Renal cortex interstitium (tissue), 15 donors: ENCODE measurements around the gene EEA1. TPM values are rescaled to one million over a fixed set of nuclear protein-coding genes. Genes with fewer than 3 reads are reported as not detected.
"Not testable (repeated sequence)": the region's sequence is repeated elsewhere in the genome, so short reads cannot be mapped to it uniquely, and the experiment has no call there.

Experiments used
- DNase-seq, 11 donors: peaks; one replicate each; pipeline ENCODE4 v3.0.0-alpha.2; 2013; ENCODE audit warnings: low read depth in 9 of 11, low spot score in 4 of 11; ENCODE audit errors: extremely low read depth in 1 of 11
- long read RNA-seq, 16 experiments: transcript quantifications; one replicate each; lab custom pipeline, GENCODE V29; 2026
- polyA plus RNA-seq, 3 donors: library from polyadenylated mRNA; unstranded; fragments of 120-200 nt; gene quantifications; one replicate each; pipeline ENCODE4 v1.2.1, GENCODE V29; 2013; ENCODE audit not compliant: insufficient read length in 3 of 3

The EEA1 gene
- 10 to 100 TPM; 15.0 to 18.3 (median 17.3) TPM for polyA plus RNA-seq
- long read RNA-seq, donor 1, result 0 reads
- long read RNA-seq, donor 2, result 0 reads
- long read RNA-seq, donor 3, result 0 reads
- long read RNA-seq, donor 4, result 0 reads
- long read RNA-seq, donor 5, result 0 reads
- long read RNA-seq, donor 6, result 0 reads
- long read RNA-seq, donor 7, result 0 reads
- long read RNA-seq, donor 8, result 0 reads
- long read RNA-seq, donor 9, full-length matches to known transcripts, result 1 of 1 reads
- long read RNA-seq, donor 9, partial matches to known transcripts, result 0 of 1 reads
- long read RNA-seq, donor 9, other reads (novel, unspliced or antisense), result 0 of 1 reads
- long read RNA-seq, donor 10, result 0 reads
- long read RNA-seq, donor 11, result 0 reads
- long read RNA-seq, donor 12, result 0 reads
- long read RNA-seq, donor 13, result 0 reads
- long read RNA-seq, donor 14, partial matches to known transcripts, result 25 of 25 reads
- long read RNA-seq, donor 14, other reads (novel, unspliced or antisense), result 0 of 25 reads
- long read RNA-seq, donor 15, result 0 reads
- long read RNA-seq, donor 16, result 0 reads

DNA sequence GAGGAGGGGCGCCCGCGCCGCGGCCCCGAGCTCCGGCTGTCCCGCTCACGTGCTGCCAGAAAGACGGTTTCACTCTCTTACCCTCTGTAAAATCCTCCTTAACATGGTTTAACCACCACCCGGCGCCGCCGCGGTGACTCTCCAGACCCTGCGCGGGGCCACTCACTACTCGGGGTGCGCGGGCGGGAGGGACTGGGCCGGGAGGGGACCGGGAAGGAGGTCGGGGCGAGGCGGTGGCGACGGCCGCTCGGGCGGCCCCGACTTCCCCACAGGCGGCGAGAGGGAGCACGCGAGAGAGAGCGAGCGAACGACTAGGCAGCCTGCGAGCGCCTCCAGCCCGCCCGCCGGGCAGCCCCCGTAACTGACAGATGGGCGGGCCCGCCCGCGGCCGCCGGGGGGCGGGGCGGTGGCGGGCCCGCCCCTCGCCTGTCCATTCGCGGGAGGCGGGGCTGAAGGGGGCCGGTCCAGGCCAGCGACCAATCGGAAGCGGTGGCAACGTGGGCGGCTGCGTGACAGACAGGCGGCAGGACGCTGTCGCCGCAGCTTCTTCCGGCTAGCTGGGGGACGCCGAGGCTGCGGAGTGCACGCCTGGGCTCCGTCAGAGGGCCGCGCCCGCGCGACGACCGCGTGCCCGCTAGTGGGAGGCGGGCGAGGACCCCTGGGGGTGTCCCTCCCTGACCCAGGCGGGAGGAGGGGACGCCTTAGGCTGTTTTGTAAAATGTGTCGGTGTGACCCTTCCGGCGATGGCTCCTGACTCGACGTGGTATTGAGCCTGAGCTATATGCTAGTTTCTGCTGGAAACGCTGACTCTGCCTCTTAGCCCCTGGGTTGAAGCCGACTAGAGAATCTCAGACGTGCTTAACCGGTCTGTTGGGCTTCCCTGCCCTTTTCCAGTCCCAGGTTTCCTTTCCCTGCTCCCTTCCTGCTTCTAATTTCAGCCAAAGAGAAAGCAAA, at the start of gene EEA1:
EEA1 (minus strand) TSS at position 334 of the 954 bp plus-strand sequence; CDS start at position 105, 229 bp downstream.
- DNase-seq, result peak; percentile 81 to 96 (median 93)

DNA sequence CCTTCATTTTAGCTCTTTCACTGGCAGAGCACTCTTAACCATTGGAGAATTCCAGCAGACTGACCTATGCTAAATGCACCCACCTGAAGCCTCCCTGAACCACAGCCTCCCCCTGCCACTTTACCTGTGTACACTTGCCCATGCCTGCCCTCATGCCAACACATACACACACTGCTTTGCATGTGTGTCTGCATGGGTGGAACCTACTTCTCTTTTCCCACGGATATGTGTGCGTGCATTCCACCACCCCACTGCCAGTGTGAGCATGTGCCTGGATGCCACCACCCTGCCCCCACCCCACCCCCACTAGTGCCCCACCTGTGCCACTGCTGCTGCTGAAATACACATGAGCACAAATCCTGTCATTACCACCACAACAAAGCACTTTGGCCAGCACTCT, 49.5 kb upstream of the EEA1 start:
- no peak for DNase-seq

DNA sequence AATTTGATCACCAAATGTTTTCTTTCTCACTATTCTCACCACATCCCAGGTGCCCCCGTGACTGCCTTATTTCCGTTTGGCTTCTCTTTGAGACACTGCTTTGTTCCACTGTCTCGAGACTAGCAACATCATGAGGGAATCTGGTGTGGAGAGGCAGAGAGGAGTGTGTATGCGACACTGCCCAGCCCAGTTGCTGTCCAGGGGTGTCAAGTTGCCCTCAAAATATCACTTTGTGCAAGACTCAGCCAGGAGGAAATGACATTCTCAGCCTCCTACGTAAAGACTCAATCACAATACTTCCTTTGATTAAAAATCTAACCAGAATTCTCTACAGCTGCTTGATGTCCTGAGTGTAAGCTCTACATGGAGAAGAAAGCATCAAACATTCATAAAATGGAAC, 48.2 kb upstream of the EEA1 start:
- DNase-seq, result no peak

DNA sequence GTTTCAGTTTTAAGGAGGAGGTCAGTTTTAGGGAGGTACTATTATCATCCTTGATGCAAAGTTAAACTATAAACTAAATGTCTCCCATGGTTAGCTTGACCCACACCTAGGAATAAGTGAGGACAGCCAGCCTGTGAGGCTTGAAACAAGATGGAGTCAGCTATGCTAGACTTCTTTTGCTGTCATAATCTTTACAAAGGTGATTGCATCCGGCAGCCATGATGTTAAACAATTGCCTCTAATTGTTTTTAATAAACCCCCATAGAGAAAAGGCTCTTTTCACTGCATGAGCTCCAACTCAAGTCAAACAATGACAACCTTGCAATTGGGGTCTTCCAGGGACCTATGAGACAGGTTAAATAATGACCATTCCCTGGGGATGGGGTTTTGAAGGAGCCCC, 45.7 kb upstream of the EEA1 start:
- no peak for DNase-seq

DNA sequence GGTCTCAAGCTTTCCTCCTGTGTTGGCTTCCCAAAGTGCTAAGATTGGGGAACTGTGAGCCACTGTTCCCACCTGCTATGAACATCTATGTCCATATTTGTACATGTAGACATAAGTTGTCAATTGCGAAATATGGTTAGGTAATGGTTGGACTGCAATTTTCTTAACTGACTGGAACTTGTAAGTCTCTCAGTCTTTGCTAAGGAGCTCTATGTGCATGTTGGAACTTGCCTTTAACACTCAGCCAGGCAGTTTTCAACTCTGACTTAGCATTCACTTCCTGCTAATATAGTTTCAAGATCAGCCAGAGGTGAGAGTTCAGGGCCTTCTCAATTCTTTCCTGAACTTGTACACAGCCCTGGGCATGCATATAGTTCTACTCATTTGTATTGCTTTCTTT, 44.5 kb upstream of the EEA1 start:
- no peak for DNase-seq

DNA sequence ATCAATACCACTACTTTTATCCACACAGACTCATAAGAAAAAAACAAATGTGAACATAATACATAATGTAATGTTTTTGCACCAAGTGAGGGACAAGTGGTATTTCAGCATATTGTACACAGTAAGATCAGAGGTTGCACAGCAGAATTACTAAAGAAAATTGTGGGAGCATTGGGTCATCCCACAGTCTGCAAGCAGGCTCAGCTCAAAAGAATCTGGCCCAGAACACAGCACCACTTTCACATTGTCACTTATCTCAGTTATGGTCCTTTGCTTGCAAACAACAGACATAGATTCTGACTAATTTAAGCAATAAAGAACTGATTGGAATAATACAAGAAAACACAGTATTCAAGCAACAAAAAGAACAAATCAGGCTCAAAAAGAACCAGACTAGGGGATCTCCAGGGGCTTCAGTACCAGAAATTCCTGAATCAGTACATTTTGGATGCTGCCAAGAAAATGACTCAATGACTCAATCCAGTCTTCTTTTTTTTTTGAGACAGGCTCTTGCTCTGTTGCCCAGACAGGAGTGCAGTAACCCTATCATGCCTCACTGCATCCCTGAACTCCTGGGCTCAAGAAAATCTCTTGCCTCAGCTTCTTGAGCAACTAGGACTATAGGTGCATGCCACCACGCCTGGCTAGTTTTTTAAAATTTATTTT, 42.9 kb upstream of the EEA1 start:
- DNase-seq, result no peak

DNA sequence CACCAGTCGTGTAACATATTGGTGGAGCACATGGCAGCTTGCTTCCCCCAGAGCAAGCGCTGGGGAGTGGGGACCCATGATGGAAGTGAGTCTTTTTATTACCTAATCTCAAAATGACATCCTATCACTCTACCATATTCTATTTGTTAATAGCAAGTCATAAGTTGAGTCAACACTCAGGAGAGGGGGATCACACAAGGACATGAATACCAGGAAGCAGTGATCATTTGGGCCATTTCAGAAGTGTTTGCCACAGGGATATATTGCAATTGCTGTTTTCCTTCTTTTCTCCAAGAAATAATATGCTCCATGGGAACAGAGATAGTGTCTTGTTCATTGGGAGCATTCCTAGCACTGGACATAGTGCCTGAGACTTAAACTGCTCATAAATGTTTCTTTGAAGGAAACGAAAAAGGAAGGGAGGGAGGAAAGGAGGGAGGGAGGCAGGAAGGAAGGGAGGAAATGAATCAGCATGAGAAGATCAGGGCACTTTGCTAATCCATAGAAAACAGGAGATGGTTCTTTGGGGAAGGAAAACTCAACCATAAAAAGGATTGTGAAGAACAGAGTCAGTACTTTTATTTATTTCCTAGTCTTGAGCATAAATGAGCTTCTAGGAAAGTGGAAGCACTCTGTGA, 39.2 kb upstream of the EEA1 start:
- no peak for DNase-seq

DNA sequence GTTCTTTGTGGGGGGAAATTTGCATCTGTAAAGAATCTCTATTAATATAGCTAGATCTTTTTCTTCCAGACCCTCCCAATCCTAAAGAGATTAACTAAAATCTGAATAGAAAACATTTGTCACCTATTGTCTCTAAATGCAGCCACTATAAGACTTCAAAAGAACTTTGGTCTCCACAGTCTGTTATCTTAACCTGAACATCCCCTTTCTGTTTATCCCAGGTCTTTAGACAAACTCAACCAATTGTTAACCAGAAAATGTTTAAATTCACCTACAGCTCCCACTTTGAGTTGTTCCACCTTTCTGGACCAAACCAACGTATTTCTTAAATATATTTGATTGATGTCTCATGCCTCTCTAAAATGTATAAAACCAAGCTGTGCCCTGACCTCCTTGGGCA, 35.3 kb upstream of the EEA1 start:
- DNase-seq, result not testable (repeated sequence)

DNA sequence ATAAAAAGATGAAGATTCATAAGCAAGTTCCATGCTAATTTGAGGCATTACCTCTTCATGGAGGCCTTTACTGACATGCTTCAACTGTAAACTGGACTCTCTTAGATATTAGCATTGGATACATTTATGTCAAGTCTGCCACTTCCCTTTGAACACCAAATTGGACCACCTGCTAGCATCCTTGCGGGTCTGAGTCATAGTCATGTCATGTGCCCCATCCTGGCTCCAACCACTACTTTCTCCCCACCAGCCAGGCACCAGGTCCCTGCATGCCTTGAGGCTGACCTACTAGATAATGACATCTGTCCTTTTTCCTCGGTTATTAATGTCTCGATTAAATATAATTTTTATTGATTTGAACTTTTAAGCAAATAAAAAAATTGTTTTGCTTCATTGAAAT, 32.9 kb upstream of the EEA1 start:
- no peak for DNase-seq

DNA sequence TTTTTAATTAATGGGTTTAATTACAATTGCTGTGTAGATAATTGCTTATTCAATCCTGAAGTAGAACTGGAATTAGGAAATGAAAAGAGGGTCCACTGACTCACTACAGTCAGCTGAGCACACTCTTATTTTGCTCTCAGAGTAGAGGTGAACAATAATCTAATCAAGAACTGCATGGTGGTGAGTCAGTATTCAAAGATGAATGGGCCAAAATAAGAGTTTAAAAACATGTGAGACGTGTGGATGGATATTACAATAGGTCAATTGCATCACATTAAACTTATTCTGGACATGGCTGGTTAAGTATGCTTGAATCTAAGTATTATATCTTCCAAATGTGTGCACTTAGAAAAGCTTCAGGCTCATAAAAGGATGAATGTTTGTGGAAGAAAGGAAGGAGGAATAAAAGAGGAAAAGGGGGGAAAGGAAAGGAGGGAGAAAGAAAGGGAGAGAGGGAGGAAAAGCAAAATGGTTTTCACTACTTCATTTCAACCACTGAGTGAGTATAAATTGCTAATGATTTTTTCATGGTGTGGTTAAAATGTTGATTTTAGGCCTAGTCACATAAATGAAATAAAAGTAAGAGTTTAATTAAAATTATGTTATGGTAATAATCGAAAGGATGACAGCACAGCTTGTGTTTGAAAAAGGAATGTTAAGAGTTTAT, 27.0 kb upstream of the EEA1 start:
- DNase-seq, result no peak

DNA sequence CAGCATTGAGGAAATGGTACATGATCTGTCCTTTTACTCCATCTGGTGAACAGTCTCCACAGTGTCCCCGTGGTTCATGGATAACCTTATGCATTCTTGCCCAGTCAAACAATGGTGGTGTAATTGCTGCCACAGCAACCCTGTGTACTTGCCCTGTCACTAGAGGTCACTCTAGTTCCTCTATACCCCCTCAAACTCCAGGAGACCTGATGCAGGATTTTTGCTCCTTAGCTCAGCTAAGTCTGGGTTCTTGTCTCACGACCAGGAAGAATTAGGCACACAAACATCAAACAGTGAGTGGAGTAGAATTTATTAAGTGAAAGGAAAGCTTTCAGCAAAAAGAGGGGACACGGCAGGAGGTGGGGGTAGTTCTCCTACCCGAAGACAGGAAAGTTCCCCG, 24.7 kb upstream of the EEA1 start:
- no peak for DNase-seq

DNA sequence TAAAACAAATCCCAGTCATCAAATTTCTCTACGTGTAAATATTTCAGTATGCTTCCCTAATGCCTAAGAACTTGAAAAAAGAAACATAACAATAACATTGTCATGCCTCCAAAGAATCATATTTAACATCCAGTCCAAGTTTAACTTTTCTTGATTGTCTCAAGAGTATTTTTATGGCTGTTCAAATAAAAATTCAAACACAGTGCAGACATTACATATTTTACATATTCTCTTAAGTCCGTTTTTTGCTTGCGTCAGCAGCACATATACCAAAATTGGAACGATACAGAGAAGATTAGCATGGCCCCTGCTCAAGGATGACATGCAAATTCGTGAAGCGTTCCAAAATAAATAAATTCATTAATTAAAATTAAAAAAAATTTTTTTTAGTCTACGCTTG, 23.3 kb upstream of the EEA1 start:
- no peak for DNase-seq

DNA sequence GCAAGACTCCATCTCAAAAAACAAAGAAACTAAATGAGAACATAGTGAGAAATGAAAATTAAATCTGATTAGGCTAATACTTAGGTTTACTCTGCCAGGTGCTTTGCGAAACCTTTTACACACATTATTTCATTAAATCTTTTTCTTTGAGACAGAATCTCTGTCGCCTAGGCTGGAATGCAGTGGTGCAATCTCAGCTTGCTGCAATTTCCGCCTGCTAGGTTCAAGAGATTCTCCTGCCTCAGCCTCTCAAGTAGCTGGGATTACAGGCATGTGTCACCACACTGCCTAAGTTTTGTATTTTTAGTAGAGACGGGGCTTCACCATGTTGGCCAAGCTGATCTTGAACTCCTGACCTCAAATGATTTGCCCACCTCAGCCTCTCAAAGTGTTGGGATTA, 21.9 kb upstream of the EEA1 start:
- DNase-seq, result no peak

DNA sequence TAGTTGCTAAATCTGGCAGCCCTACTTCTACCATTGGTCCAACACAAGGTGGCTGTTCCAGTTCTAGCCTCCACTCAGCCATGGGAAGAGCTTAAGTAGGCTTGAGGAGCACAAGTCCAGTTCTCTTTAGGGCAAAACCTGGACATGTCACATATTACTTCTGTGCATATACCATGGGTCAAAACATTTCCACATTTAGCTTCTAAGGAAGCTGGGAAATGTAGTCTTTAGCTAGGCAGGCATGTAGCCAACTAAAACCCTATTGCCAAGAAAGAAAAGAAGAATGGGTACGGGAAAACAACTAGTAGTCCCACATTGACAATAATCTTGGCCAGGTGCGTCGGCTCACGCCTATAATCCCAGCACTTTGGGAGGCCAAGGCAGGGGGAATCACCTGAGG, 20.9 kb upstream of the EEA1 start:
- no peak for DNase-seq

DNA sequence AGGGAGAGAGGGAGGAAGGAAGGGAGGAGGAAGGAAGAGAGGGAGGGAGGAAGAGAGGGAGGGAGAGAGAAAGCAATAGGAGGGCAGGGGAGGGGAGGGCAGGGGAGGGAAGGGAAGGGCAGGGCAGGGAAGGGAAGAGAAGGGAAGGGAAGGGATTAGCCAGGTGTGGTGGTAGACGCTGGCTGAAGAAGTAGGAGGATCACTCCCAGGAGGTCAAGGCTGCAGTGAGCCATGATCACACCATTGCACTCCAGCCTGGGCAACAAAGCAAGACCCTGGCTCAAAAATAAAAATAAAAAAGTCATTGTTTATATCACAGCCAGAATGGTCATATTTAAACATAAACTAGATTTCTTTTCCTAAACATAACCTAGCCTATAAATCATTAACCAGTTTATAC, 20.4 kb upstream of the EEA1 start:
- no peak for DNase-seq

DNA sequence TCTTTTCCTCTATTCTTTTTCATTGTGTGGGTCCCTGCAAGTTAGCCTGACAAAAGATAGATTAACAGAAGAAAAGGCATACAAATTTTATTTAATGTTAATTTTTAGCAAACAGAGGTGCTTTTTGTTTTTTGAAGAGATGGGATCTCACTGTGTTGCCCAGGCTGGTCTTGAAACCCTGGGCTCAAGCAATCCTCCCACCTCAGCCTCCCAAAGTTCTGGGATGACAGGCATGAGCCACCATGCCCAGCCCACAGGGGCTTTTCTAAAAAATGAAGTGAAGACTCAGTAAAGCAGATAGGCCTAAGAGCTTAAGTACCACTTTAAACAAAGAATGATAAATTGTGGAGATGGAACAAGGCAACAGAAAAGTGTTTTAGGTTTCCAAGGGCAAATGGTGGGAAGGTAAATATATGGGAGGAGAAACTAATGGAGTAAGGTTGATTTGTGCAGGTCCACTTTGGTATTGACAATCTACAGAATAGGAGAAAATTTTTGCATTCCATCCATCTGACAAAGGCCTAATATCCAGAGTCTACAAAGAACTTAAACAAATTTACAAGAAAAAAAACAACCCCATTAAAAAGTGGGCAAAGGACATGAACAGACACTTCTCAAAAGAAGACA, 18.6 kb upstream of the EEA1 start:
- DNase-seq, result no peak

DNA sequence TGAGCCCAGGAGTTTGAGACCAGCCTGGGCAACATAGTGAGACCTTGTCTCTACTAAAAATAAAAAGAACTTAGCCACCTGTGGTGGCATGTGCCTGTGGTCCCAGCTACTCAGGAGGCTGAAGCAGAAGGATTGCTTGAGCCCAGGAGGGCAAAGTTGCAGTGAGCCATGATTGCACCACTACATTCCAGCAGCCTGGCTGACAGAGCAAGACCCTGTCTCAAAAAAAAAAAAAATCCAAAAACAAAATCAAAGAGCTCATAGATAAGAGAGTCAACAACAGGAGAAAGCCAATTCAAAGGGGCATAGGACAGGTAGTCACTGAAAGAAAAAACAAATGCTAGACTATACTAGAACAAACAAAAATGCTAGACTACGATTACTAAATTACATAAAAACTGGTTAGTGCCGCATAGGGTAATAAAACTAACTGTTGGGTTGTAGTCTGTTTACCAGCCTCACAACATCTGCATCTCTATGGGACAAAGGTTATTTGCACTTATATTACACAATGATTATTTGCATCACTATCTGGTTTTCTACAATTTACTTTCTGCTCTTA, 16.6 kb upstream of the EEA1 start:
- DNase-seq, result no peak
